SJSA1 (cell line): ENCODE measurements around the gene MORN1. TPM values are rescaled to one million over a fixed set of nuclear protein-coding genes. Genes with fewer than 3 reads are reported as not detected.
"Not testable (repeated sequence)": the region's sequence is repeated elsewhere in the genome, so short reads cannot be mapped to it uniquely, and the experiment has no call there.

Experiments
- DNase-seq, 2 experiments: peaks; one replicate each; pipeline ENCODE4 v3.0.0-alpha.2; 2015 to 2020; ENCODE audit warnings: low spot score in 2 of 2, low read depth in 1 of 2
- H3K27ac ChIP-seq: fragments of 250-450 bp; sonication (Bioruptor Pico); 2 replicates; pipeline ENCODE4 v1.5.1; 2020; ENCODE audit warnings: mild to moderate bottlenecking, moderate library complexity
- H3K27me3 ChIP-seq: fragments of 250-450 bp; sonication (Bioruptor Pico); replicated peaks from 2 replicates; pipeline ENCODE4 v1.5.1; 2020; ENCODE audit warnings: mild to moderate bottlenecking, moderate library complexity
- H3K36me3 ChIP-seq: fragments of 250-450 bp; sonication (Bioruptor Pico); 2 replicates; pipeline ENCODE4 v1.5.1; 2020; ENCODE audit warnings: mild to moderate bottlenecking
- H3K4me1 ChIP-seq: fragments of 250-450 bp; sonication (Bioruptor Pico); replicated peaks from 2 replicates; pipeline ENCODE4 v1.6.1; 2021; ENCODE audit warnings: mild to moderate bottlenecking
- H3K4me3 ChIP-seq: fragments of 250-450 bp; sonication (Bioruptor Pico); 2 replicates; pipeline ENCODE4 v1.5.1; 2020; ENCODE audit warnings: mild to moderate bottlenecking
- H3K9me3 ChIP-seq: fragments of 250-450 bp; sonication (Bioruptor Pico); replicated peaks from 2 replicates; pipeline ENCODE4 v1.5.1; 2020; ENCODE audit warnings: mild to moderate bottlenecking
- total RNA-seq: library from RNA; depleted of rRNA; stranded (reverse); fragments of >200 nt; shearing (Covaris generic); gene quantifications from 2 replicates; pipeline ENCODE4 v1.2.3, GENCODE V29; 2014

Gene MORN1
- total RNA-seq, 1 experiment from 2014 or later = 5.0 TPM

GRCh38 chr1:2340086-2340917 lies 51.1 kb downstream of the MORN1 start:
- DNase-seq = no peak
- Histone ChIP-seq H3K27me3 (no peaks in the 10 kb centered on the region), H3K36me3 (no peaks in the 10 kb centered on the region), H3K27ac (no peak overlapping the region), H3K9me3 (no peaks in the 10 kb centered on the region), H3K4me3 (no peak overlapping the region), H3K4me1 (no peaks in the 10 kb centered on the region)

GRCh38 chr1:2339206-2340085 lies 51.9 kb downstream of the MORN1 start:
- H3K36me3 ChIP-seq = no peaks in the 10 kb centered on the region
- no peak overlapping the region for H3K4me3 ChIP-seq
- no peaks in the 10 kb centered on the region for H3K9me3 ChIP-seq
- no peaks in the 10 kb centered on the region for H3K4me1 ChIP-seq
- no peaks in the 10 kb centered on the region for H3K27me3 ChIP-seq
- no peak for DNase-seq
- H3K27ac ChIP-seq = no peak overlapping the region

GRCh38 chr1:2337501-2337900 lies 53.9 kb downstream of the MORN1 start:
- H3K4me3 ChIP-seq = no peak overlapping the region
- no peak for DNase-seq

GRCh38 chr1:2337081-2337480 lies 54.3 kb downstream of the MORN1 start:
- H3K27me3 ChIP-seq = no peaks in the 10 kb centered on the region
- no peak overlapping the region for H3K27ac ChIP-seq
- H3K9me3 ChIP-seq = no peaks in the 10 kb centered on the region
- no peak for DNase-seq
- H3K4me1 ChIP-seq = no peaks in the 10 kb centered on the region
- H3K36me3 ChIP-seq = no peaks in the 10 kb centered on the region
- no peak overlapping the region for H3K4me3 ChIP-seq

More at GRCh38 chr1:2337501-2337900, 53.9 kb downstream of the MORN1 start:
- Histone ChIP-seq H3K27ac (no peak overlapping the region), H3K9me3 (no peaks in the 10 kb centered on the region), H3K4me1 (no peaks in the 10 kb centered on the region), H3K36me3 (no peaks in the 10 kb centered on the region), H3K27me3 (no peaks in the 10 kb centered on the region)

- H3K27me3 ChIP-seq = no peaks in the 10 kb centered on the region
- H3K36me3 ChIP-seq = no peaks in the 10 kb centered on the region
- no peak overlapping the region for H3K27ac ChIP-seq
- H3K4me1 ChIP-seq = peaks cover under 1% of the 10 kb centered on the region; the same call in 1 of the 2 replicates
- DNase-seq = no peak
- no peaks in the 10 kb centered on the region for H3K9me3 ChIP-seq
- H3K4me3 ChIP-seq = no peak overlapping the region
Measured at GRCh38 chr1:2336499-2336898, 54.9 kb downstream of the MORN1 start.

- Histone ChIP-seq H3K36me3 (no peaks in the 10 kb centered on the region), H3K4me1 (peaks cover 6% of the 10 kb centered on the region), H3K27me3 (no peaks in the 10 kb centered on the region), H3K4me3 (no peak overlapping the region), H3K27ac (no peak overlapping the region), H3K9me3 (no peaks in the 10 kb centered on the region)
- no peak for DNase-seq
Measured at GRCh38 chr1:2335721-2336455, 55.5 kb downstream of the MORN1 start.

GRCh38 chr1:2334883-2335534 lies 56.3 kb downstream of the MORN1 start:
- H3K9me3 ChIP-seq = no peaks in the 10 kb centered on the region; the same call in 1 of the 2 replicates
- H3K27me3 ChIP-seq = no peaks in the 10 kb centered on the region
- no peaks in the 10 kb centered on the region for H3K36me3 ChIP-seq
- DNase-seq = no peak
- no peak overlapping the region for H3K27ac ChIP-seq
- no peak overlapping the region for H3K4me3 ChIP-seq
- H3K4me1 ChIP-seq = peaks cover 15% of the 10 kb centered on the region

- Histone ChIP-seq H3K27ac (no peak overlapping the region), H3K9me3 (no peaks in the 10 kb centered on the region; the same call in 1 of the 2 replicates), H3K36me3 (no peaks in the 10 kb centered on the region), H3K27me3 (no peaks in the 10 kb centered on the region), H3K4me3 (no peak overlapping the region), H3K4me1 (peaks cover 19% of the 10 kb centered on the region)
- DNase-seq = no peak
Measured at GRCh38 chr1:2334366-2334765, 57.0 kb downstream of the MORN1 start.

GRCh38 chr1:2331580-2331979 lies 59.8 kb downstream of the MORN1 start:
- not testable (repeated sequence) for DNase-seq, H3K27me3 ChIP-seq
- peak overlapping the region; percentile 90 for H3K27ac ChIP-seq

GRCh38 chr1:2331200-2331544 lies 60.2 kb downstream of the MORN1 start:
- H3K4me1 ChIP-seq = peaks cover 19% of the 10 kb centered on the region
- H3K9me3 ChIP-seq = no peaks in the 10 kb centered on the region; the same call in 1 of the 2 replicates
- H3K4me3 ChIP-seq = no peak overlapping the region
- no peak for DNase-seq
- H3K27me3 ChIP-seq = no peaks in the 10 kb centered on the region
- H3K27ac ChIP-seq = peak overlapping the region; percentile 90
- no peaks in the 10 kb centered on the region for H3K36me3 ChIP-seq

More at GRCh38 chr1:2331580-2331979, 59.8 kb downstream of the MORN1 start:
- H3K9me3 ChIP-seq, H3K36me3 ChIP-seq, H3K4me3 ChIP-seq: not testable (repeated sequence)
- H3K4me1 ChIP-seq = peaks cover 19% of the 10 kb centered on the region

- Histone ChIP-seq H3K9me3 (no peaks in the 10 kb centered on the region; the same call in 1 of the 2 replicates), H3K4me1 (peaks cover 19% of the 10 kb centered on the region), H3K4me3 (no peak overlapping the region; the same call in 1 of the 2 replicates), H3K27ac (peak overlapping the region; percentile 90), H3K36me3 (no peaks in the 10 kb centered on the region), H3K27me3 (no peaks in the 10 kb centered on the region)
- DNase-seq = peak; percentile 91 to 93
Measured at GRCh38 chr1:2330519-2331199, 60.7 kb downstream of the MORN1 start.

- H3K27me3 ChIP-seq = no peaks in the 10 kb centered on the region
- no peak for DNase-seq
Measured at GRCh38 chr1:2330035-2330434, 61.3 kb downstream of the MORN1 start.

More at GRCh38 chr1:2330035-2330434, 61.3 kb downstream of the MORN1 start:
- no peaks in the 10 kb centered on the region; the same call in 1 of the 2 replicates for H3K9me3 ChIP-seq
- no peaks in the 10 kb centered on the region for H3K36me3 ChIP-seq
- peak overlapping the region; percentile 90 for H3K27ac ChIP-seq
- H3K4me3 ChIP-seq = no peak overlapping the region
- H3K4me1 ChIP-seq = peaks cover 19% of the 10 kb centered on the region
